GM12874 (cell line): Measurements from ENCODE around the gene LRRD1.

Source experiments
- TF ChIP-seq, protein P1 (sequence below): IDR thresholded peaks from 2 replicates; pipeline ENCODE4 v1.5.1; 2011; ENCODE audit warnings: low read depth, mild to moderate bottlenecking, control low read depth, low read length, moderate library complexity; ENCODE audit not compliant: insufficient read depth

The LRRD1 gene

GRCh38 chr7:92110857-92111256 is 68.1 kb downstream of the LRRD1 start:
- TF ChIP-seq, protein P1, sequence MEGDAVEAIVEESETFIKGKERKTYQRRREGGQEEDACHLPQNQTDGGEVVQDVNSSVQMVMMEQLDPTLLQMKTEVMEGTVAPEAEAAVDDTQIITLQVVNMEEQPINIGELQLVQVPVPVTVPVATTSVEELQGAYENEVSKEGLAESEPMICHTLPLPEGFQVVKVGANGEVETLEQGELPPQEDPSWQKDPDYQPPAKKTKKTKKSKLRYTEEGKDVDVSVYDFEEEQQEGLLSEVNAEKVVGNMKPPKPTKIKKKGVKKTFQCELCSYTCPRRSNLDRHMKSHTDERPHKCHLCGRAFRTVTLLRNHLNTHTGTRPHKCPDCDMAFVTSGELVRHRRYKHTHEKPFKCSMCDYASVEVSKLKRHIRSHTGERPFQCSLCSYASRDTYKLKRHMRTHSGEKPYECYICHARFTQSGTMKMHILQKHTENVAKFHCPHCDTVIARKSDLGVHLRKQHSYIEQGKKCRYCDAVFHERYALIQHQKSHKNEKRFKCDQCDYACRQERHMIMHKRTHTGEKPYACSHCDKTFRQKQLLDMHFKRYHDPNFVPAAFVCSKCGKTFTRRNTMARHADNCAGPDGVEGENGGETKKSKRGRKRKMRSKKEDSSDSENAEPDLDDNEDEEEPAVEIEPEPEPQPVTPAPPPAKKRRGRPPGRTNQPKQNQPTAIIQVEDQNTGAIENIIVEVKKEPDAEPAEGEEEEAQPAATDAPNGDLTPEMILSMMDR = no peak

DNA sequence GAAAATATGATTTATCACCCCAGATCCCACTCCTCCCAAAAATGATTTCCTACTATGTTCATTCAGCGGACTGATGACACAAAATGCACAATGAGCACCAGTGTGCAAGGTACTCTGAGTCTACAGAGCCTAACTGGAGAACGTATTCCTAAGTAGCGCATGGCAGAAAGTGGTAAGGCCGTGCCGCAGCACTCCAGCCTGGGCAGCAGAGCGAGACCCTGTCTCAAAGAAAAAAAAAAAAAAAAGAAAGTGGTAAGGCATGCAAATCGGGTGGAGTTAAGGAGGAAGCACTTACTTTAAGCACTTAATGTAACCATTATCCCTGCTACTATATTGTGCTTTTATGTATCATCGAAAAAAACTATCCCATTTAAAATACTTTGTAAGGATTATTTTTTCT is 70.1 kb downstream of the LRRD1 start:
- TF ChIP-seq, protein P1 = no peak

- TF ChIP-seq, protein P1 = no peak
These were observed 78.4 kb downstream of the LRRD1 start for GRCh38 chr7:92100534-92100933.

- TF ChIP-seq, protein P1 = no peak
These were observed 83.6 kb downstream of the LRRD1 start for GRCh38 chr7:92095380-92095779.
